ENCODE results near the gene IFT88. TPM values are rescaled to one million over a fixed set of nuclear protein-coding genes. Genes with fewer than 3 reads are reported as not detected.
A peak's percentile ranks its signal among the peaks of the same experiment; 100 is the strongest.

Gene IFT88
- total RNA-seq, 1 donor from 2014 or later: 30.3 TPM

DNA sequence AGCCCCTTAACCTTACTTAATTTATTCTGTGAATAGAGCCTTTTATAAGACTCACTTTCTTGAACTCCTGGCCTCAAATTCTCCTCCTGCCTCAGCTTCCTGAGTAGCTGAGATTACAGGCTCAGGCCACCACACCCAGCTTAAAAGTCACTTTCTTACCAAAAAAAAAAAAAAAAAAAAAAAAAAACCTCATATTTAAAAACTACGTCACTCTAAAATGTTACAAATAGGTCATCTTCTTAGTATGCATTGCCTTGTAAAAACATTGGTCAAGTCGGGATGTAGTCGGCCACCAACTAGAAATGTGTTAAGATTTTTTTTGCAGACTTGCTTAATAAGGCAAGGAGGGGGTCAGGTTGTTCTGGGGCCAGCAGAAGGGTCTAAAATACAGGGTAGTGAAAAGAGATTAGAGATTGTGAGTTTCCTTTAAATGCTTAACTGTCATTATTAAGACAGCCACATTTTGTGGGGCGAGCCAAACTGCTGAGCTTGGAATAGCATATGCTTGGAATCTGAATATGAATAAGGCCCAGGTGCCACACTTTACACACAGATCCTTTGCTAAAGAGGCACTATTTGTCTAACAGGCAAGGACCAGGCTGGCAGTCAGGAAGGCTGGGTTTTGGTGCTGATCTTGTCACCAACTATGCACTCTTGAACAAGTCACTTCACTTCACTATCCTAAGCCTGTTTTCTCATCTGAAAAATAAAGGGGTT lies 120.1 kb downstream of the IFT88 start:
- DNase-seq: no peak

DNA sequence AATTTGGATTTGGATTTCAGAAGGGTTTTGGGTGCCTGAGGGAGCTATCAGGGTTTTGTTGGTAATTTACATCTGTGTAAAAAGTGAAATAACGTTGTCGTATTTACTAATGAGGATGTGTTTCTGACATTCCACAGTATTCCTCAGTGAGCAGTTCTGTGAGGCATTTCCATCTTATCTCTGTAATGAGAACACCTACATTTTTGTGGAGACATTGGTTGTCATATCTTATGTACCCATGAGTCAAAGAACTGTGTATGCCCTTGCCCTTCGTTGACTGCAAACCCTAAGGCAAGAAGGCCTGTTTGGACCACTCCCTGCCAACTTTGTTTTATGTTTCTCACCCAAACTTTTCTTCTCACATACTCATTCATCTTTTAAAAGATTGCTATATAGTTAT lies 122.3 kb downstream of the IFT88 start:
- no peak for DNase-seq

DNA sequence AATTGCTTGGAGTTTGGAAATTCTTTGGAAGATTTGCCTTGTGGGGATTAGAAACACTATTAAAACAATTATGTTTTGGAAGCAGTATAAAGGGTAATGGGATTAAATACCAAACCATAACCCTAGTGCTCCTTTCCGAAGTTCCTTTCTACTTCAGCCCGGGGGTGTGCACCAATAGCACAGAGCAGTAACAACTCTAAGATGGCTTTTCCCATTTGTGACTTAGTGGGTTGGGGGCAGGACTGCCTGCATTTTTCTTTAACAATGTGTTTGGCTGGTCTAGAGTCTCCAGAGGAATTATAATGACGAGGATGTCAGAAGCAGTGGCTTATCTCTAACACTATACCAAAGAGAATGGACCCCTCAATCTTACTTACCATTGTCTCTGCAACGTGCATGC lies 124.7 kb downstream of the IFT88 start:
- DNase-seq: no peak

DNA sequence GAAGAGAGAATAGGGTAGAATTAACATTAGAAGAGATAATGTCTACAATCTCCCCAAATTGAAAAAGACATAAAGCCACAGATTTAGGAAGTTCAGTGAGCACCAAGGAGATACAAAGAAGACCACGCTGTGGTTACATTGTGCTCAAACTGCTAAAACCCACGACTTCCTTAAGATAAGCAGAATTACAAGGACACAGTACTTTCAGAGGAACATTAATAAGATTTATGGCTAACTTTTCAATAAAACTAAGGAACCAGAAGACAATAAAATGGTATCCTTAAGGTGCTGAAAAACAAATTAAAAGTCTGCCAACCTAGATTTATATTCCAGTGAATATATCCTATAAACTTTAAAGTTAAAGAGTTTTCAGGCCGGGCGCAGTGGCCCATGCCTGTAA lies 129.1 kb downstream of the IFT88 start:
- DNase-seq: no peak

DNA sequence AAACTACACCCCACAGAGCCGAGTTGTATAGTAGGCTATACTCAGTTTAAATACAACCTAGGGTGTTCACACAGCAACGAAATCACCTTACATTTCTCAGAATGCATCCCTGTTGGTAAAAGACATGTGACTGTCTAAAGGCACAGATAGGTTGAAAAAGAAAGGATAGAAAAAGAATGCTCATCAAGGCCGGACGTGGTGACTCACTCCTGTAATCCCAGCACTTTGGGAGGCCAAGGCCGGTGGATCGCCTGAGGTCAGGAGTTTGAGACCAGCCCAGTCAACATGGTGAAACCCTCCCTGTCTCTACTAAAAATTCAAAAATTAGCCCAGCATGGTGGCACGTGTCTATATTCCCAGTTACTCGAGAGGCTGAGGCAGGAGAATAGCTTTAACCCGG lies 132.8 kb downstream of the IFT88 start:
- DNase-seq: no peak

DNA sequence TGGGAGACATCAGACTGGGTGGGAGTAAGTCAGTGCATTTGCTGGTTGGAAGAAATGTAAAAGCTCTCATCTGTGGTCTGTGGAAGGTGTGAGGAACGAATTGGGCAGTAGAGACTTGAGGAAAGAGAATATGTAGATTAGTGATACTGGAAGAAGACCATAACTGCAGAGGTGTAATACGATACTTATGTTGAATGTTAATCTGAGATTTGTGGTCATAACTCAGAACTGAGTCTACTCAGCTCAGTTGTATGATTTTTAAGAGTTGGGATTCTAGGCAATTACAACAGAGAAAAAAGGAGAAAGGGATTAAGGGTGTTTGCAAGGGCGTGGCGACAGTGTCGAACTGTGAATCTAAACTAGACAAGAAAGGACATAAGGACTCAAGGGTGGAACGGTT lies 133.3 kb downstream of the IFT88 start:
- no peak for DNase-seq

DNA sequence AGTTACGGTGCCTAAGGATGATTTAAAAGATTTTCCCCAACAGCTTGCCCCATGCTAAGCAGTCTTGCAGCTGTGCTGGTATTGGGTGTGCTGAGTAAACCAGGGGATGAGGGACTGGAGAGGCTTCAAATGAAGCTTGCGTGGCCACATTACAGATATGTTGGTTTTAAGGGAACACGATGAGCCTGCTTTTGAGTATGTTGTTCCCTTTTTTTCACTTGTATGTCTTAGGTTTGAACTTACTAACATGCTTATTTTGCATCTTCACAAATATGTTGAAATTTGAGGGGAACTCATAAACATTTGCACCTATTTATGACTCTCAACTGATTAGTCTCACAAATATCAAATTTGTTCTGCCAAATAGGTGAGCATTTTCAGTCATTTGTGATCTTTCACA lies 134.5 kb downstream of the IFT88 start:
- no peak for DNase-seq

DNA sequence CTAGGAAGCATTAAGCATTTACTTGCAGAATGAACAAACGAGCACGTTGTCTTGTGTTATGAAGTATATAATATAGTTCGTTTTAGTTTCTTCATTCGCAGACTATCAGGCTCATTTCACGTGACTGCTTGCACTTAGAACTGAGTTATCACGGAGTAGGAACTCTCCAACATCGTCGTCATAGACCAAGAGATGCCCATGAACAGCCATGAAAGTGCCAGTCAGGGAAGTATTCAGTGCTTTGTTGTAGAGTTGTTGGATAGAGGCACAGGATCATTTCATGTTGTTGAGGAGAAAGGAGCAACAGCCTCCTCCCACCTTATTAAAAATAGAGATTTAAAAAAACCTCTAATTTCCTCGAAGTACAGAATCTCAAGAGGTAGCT lies 135.6 kb downstream of the IFT88 start:
- no peak for DNase-seq

DNA sequence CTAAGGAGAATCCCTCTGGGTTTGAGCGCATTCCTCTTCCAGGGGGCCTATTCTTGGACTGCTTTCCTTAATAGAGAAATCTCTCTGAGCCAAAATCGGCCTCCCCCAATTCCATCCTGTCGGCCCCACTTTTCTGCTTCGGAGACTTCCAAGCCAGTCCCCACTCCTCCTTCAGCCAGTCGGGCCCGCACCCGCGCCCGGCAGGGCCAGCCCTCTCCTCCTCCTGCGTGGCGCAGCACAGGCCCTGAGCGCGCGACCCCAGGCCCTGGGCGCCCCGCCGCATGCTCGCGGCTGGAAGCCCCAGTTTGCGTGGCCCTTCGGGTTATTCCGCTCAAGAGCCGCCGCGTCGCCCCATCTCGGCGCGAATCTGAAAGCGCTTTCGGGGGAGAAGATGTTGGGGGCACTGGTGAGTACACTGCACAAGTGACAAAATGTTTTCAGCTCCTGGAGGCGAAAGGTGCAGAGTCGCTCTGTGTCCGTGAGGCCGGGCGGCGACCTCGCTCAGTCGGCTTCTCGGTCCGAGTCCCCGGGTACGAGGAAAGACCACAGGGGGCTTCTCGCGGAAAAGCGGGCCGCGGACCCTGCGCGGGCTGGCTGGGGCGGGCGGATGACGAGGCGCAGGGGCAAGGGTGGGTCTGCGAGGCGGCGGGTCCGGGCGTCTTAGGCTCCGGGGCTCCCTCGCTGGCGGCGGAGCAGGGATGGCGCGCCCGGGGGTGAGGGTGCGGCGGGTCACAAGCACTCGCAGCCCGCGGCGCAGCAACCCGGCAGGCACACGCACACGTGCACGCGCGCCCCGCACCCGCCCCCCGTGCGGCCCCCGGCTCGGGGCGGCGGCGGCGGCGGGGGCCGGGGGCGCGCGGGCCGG lies 136.2 kb downstream of the IFT88 start, which contains the start of gene IL17D:
IL17D (plus strand) TSS at position 785 of the 865 bp plus-strand sequence. CDS start 303 bp downstream, outside the sequence.
- peak; percentile 64 for DNase-seq

DNA sequence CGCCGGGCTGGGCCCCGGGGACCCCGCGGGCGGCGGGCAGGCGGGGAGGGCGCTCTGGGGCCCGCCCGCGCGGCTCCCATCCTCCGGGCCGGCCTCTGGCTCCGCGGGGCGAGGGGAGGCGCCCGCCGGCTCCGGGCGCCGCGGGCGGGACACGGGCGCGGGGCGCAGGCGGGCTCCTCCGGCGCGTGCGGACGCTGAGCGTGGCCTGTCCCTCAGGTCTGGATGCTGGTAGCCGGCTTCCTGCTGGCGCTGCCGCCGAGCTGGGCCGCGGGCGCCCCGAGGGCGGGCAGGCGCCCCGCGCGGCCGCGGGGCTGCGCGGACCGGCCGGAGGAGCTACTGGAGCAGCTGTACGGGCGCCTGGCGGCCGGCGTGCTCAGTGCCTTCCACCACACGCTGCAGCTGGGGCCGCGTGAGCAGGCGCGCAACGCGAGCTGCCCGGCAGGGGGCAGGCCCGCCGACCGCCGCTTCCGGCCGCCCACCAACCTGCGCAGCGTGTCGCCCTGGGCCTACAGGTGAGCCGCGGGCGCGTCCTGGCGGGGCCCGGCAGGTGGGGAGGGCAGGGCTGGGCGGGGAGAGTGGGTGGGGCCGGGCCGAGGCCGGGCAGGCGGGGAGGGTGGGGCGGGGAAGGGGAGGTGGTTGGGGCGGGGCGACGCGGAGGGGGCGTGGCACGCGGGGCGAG lies 137.0 kb downstream of the IFT88 start:
- DNase-seq: peak; percentile 61

DNA sequence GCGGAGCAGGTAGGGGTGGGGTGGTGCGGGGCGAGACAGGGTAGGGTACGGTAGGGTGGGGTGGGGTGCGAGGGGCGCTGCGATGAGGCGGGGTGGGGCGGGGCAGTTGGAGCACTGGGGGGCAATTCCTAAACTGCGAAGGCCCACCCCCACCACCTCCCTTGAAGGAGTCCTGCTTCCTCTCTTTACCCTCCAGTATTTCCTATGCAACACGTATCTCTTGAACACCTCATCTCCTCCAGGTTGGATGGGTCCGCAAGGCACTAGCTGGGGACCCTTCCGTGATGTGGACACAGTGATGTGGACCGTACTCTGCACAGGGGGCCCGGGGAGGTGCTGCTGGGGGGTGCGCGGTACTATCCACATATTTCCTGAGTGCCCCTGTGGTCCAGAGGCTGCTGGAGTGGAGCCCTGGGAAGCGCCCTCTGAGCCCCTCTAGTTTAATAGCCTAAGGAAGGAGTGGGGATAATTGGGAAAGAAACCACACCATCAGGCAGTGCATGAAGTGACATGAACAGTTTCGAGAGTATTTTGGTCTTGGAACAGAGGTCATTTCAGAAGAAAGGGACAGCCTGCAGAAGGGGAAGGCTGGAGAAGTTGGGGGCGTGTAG lies 137.6 kb downstream of the IFT88 start:
- DNase-seq: no peak

DNA sequence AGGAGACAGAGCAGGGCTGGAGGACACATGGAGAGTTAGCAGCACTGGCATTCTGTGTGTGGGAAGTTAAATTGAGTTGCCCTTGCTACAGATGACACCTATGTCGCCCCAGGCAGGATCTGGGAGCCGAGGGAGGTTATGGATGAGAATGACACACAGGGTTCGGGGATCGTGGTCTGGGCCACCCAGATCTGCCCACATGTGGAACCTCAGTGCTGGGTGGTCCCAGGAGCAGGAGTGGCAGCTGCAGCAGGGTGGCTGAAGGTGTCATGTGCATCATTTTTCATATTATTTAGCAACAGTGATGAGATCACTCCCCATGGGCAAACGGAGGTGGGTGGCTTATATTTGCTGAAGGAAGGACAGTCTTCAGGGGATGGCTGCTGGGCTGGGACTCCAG lies 139.7 kb downstream of the IFT88 start:
- DNase-seq: no peak

DNA sequence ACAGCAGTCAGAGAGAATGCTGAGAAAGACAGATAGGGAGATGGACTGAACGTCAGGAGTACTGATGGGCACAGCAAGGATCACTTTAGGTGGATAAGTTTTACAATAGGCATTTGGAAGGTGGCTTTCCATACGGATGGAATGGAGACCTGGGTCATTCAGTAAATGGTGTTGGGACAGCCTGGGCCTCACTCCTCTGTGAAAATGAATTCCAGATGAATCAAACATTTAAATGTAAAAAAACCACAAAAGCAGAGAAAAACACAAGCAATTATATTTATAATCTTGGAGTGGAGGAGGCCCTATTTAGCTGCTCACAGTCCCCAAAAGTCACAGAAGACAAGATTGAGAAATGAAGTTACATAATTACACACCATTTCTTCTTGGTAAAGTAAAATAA lies 141.3 kb downstream of the IFT88 start:
- no peak for DNase-seq

DNA sequence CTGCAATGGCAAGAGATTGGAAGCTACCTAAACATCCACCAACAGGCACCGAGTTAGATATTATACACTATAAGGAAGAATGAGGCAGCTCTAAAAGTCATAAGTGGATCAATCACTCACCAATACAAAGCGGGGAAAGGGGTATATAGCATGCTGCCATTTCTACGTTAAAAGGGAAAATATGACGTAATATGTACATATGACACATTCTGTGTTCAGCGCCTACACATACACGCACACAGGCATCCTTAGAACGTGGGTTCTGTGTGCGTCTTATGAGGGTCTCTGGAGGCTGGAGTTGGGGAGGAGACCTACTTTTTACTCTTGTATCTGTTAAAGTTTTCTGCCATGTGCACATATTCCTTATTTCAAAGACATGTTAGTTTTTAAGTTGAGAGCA lies 142.4 kb downstream of the IFT88 start:
- no peak for DNase-seq

DNA sequence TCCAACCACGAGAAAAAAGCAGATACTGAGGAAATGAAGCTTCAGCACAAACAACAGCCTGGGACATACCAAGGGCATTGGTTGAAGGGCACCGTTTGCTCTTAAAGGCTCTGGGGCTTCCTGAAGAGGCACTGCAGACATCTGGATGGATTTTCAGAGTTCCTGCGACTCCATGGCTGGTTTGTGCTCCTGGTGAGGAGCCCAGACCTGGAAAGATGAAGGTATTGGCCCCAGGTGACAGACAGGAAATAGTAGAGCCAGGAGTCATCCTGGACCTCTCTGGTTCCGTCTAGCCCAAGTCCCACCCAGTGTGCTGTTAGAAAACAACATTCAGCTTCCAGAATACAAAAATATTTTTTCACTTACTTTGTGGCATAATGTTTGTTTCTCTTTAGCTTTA lies 142.8 kb downstream of the IFT88 start:
- DNase-seq: no peak

DNA sequence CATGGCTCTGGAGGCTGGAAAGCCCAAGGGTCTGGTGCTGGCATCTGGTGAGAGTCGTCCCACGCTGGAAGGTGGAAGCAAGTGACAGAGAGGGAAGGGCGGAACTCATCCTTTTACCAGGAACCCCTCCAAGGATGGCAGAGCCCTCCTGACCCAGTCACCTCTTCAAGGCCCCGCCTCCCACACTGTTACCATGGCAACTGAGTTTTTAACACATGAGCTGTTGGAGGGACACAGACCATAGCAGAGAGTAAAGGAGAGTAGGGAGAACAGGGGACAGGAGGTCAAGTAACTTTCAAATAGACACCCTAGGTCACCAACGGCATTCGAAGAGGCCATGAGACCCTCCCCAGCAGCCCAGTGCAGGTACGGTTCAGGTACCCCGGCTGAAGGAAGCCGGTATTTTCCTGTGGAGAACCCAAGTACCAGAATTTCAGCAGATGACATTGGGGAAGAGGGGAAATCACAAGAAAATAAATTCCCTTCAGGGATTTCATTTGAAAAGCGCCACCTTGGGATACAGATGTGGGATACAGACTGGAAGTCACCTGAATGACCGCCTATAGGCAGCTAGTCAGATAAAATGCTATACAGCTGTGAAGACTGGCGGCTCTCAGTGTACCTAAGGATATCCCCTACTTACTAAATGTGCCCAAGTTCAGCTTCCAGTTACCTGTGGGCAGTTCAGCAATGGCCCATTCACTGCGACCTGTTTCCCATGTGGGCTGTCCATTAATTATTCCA lies 144.5 kb downstream of the IFT88 start:
- DNase-seq: no peak

DNA sequence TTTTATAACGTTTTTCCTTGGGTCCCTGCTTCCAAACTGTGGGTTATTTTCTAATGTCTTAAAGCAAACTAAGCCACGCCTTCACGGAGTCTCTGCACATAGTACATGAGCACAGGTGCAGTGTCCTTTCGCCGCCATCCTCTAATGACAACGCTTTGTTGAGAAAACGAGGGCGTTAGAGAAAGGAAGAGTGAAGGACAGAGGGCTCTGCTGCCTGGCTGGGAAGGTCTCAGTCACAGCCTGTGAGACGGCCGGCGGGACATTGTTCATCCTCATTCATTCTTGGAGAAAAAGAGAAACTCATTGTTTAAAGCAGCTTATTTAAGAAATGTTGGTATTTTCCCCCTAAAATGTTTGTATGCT lies 146.0 kb downstream of the IFT88 start:
- DNase-seq: no peak

DNA sequence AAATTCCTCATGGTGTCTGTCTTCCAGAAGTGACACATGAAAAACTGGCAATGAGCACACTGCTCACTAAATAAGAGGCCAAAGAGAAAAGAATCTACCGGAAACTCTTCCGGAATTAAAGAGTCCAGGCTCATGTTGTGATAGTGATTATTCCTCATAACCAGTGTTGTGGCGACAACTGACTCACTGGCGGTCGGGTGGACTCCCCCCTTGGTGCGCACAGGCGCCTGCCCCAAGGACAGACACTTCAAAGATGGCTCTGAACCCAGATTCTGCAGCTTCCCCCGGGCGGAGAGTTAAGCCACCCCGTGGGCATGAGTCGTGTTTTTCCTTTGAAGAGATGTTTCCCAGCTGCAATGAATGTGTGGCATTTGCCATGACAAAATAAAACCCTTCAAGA lies 146.8 kb downstream of the IFT88 start:
- peak; percentile 13 for DNase-seq

DNA sequence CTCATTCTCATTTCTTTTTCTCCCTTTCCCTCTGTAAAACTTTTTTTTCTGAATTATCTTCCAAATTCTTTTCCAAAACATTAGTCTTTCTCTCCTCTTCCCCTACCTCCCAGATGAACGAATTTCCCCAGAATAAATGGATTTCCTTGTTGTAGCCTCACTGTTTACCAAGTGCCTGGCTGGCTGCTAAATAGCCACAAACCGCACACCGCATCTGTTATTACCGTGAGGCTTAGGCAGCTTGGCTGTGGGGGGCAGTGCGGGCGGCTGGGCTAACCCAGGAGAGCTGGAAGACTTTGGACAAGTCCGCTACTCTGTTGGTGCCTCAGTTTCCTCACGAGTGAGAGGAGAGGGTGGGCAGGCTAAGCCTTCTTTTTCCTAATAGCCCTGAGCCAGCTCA lies 147.2 kb downstream of the IFT88 start:
- DNase-seq: no peak

DNA sequence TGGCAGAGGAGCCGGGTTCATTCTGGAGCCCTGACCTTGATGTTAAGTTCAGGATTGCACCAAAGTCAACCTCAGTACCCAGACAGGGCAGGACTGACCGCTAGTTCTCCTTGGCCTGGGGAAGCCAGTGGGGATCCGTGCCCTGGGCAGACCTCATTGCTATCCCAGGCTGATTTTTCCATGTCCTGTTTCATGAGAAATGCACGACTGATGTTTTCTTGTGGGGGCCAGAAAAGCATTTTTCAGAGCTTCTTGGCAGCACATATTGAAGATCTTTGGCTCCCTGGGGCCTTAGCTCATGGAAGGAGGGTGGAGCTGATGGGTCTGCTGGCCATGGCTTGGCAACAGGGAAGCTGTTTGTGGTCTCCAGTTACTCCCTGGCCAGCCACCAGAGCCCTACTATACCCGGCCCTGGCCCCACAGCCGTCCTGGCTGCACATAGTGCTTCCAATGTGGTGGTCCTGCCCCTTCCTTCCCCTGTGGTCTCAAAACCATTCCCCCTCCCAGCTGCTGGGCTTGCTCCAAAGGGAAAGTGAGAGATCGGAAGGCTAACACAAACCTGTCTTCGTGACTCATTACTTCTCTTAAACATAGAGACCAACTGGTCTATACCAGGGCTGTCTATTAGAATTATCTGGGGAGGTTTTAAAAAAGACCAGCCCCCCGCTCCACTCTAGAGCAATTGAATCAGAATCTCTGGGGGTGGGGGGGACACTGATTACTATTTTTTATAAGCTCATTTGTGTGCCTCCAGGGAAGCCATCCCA lies 147.8 kb downstream of the IFT88 start:
- no peak for DNase-seq

DNA sequence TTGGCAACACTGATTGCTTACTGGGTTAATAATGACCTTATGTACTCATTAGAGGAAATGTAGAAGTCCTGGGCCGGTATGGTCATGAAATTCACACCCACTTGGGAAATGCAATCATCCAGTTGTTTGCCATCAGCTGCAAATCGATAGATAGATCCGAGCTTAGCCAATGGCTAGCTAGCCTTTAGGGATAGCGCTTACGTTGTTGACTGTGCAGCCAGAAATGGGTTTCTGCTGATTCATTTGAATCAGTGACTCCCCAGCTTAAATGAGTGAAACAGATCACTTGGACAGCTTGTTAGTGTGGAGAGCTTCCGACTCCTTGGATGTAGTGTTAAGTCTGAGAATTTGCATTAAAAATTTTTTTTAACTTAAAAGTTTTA lies 148.4 kb downstream of the IFT88 start:
- no peak for DNase-seq
